Neuronal stem cell (in vitro differentiated cells): ENCODE measurements around the gene NANOS2.

Experiments used
- DNase-seq: peaks from one replicate; pipeline ENCODE4 v3.0.0-alpha.2; 2013; ENCODE audit warnings: low spot score
- H2AFZ ChIP-seq: one replicate; pipeline ENCODE4 v1.6.1; 2013; ENCODE audit warnings: mild to moderate bottlenecking, low read length, inconsistent platforms
- H2AK5ac ChIP-seq: 2 replicates; pipeline ENCODE4 v1.6.1; 2013; ENCODE audit warnings: low read depth, mild to moderate bottlenecking, inconsistent platforms, low read length, moderate library complexity, mixed read lengths
- H2BK120ac ChIP-seq: 2 replicates; pipeline ENCODE4 v1.6.1; 2013; ENCODE audit warnings: low read depth, mild to moderate bottlenecking, inconsistent platforms, low read length, moderate library complexity, mixed read lengths
- H2BK12ac ChIP-seq: one replicate; pipeline ENCODE4 v1.6.1; 2013; ENCODE audit warnings: low read length, inconsistent platforms
- H2BK15ac ChIP-seq: 2 replicates; pipeline ENCODE4 v1.6.1; 2013; ENCODE audit warnings: mild to moderate bottlenecking, low read length, inconsistent platforms, mixed read lengths
- H2BK5ac ChIP-seq: one replicate; pipeline ENCODE4 v1.6.1; 2013; ENCODE audit warnings: inconsistent platforms, mild to moderate bottlenecking, low read length, moderate library complexity
- H3K14ac ChIP-seq: one replicate; pipeline ENCODE4 v1.6.1; 2013; ENCODE audit warnings: low read length, inconsistent platforms
- H3K18ac ChIP-seq: 2 replicates; pipeline ENCODE4 v1.6.1; 2013; ENCODE audit warnings: low read length, inconsistent platforms
- H3K23ac ChIP-seq: 2 replicates; pipeline ENCODE4 v1.6.1; 2013; ENCODE audit warnings: low read depth, mild to moderate bottlenecking, mixed read lengths, low read length, inconsistent platforms; ENCODE audit not compliant: poor library complexity
- H3K27ac ChIP-seq: replicated peaks from 3 replicates; pipeline ENCODE4 v1.5.1; 2013; ENCODE audit warnings: low read length, inconsistent platforms
- H3K27me3 ChIP-seq, 3 experiments: 2 replicates each; pipeline ENCODE4 v1.6.1; 2013; ENCODE audit warnings: low read length in 3 of 3, mild to moderate bottlenecking in 2 of 3, inconsistent platforms in 1 of 3, low read depth in 1 of 3, mixed read lengths in 1 of 3, moderate library complexity in 1 of 3; ENCODE audit not compliant: control insufficient read depth in 3 of 3, insufficient read depth in 3 of 3
- H3K36me3 ChIP-seq, 2 donors: replicated peaks in 1 of 2; 2 replicates each; pipeline ENCODE4 v1.6.1; 2013; ENCODE audit warnings: low read length in 2 of 2; ENCODE audit not compliant: control insufficient read depth in 2 of 2, insufficient read depth in 2 of 2
- H3K4ac ChIP-seq: 2 replicates; pipeline ENCODE4 v1.6.1; 2013; ENCODE audit warnings: inconsistent platforms, mild to moderate bottlenecking, low read length, moderate library complexity
- H3K4me1 ChIP-seq, 2 donors: 1 replicate in 1 of 2; 2 replicates in 1 of 2; pipeline ENCODE4 v1.6.1; 2013; ENCODE audit warnings: low read length in 2 of 2, low read depth in 1 of 2; ENCODE audit not compliant: control insufficient read depth in 2 of 2, insufficient read depth in 1 of 2
- H3K4me2 ChIP-seq: one replicate; pipeline ENCODE4 v1.6.1; 2013; ENCODE audit warnings: mild to moderate bottlenecking, low read length, inconsistent platforms; ENCODE audit not compliant: insufficient read depth, poor library complexity, severe bottlenecking
- H3K4me3 ChIP-seq, 2 donors: 2 replicates each; pipeline ENCODE4 v1.5.1; 2013; ENCODE audit warnings: low read length in 2 of 2, mild to moderate bottlenecking in 2 of 2, inconsistent platforms in 1 of 2, moderate library complexity in 1 of 2
- H3K79me1 ChIP-seq: one replicate; pipeline ENCODE4 v1.6.1; 2013; ENCODE audit warnings: low read depth, mild to moderate bottlenecking, inconsistent platforms, low read length, moderate library complexity
- H3K9ac ChIP-seq: one replicate; pipeline ENCODE4 v1.6.1; 2013; ENCODE audit warnings: mild to moderate bottlenecking, low read depth, low read length, inconsistent platforms; ENCODE audit not compliant: poor library complexity
- H3K9me3 ChIP-seq, 2 donors: replicated peaks in 1 of 2; 2 replicates each; pipeline versions ENCODE3 to v1.6.1; 2013; ENCODE audit warnings: low read length in 2 of 2, mild to moderate bottlenecking in 2 of 2, inconsistent platforms in 1 of 2, low read depth in 1 of 2, mixed read lengths in 1 of 2, moderate library complexity in 1 of 2; ENCODE audit not compliant: control insufficient read depth in 2 of 2, insufficient read depth in 1 of 2
- H4K8ac ChIP-seq: one replicate; pipeline ENCODE4 v1.6.1; 2013; ENCODE audit warnings: low read depth, mild to moderate bottlenecking, inconsistent platforms, low read length, moderate library complexity
- H4K91ac ChIP-seq: one replicate; pipeline ENCODE4 v1.6.1; 2013; ENCODE audit warnings: low read length, low read depth, mild to moderate bottlenecking, inconsistent platforms; ENCODE audit not compliant: poor library complexity
- WGBS, 2 donors: extraction: QIAGEN DNeasy Blood & Tissue Kit; methylation state at CpG; one replicate each; pipeline ENCODE4 v1.1.7; 2013; ENCODE audit warnings: missing lambda C conversion rate in 2 of 2, mixed read lengths in 1 of 2; ENCODE audit not compliant: insufficient read length in 2 of 2, insufficient replicate concordance in 1 of 2; ENCODE audit errors: extremely low coverage in 2 of 2; 5-methylcytosine and 5-hydroxymethylcytosine counted together

NANOS2 gene

DNA sequence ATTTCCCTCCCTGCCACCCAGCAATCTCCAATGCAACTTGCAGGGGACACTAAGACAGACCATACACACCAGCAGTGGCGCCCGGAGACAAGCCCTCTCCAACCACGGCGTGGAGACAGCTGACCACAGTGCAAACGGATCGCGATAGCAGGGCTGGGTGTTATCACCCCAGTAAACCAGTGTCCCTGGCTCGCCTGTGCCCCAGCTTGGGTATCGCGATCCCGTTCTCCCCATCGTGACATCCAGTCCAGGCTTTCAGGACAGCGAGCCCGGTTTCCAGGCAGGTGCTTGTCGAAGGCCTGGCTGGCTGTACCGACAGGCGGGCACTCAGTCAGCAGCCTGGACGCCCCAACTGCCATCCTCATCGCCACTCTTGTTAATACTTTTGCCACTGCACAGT, 20.7 kb upstream of the NANOS2 start:
- Histone ChIP-seq H3K9ac (peak overlapping the region; percentile 54), H4K91ac (peak overlapping the region; percentile 7), H2BK15ac (no peak overlapping the region), H2BK5ac (no peak overlapping the region), H3K79me1 (no peaks in the 10 kb centered on the region), H3K27me3 (peaks cover 0 to 2% (median 0%) of the 10 kb centered on the region in 3 experiments), H3K14ac (peak overlapping the region; percentile 59), H3K4me1 (peaks cover 0 to 5% of the 10 kb centered on the region in 2 donors), H3K23ac (peak overlapping the region; percentile 86), H3K4ac (no peak overlapping the region), H2AFZ (no peak overlapping the region), H3K4me3 (no peak overlapping the region), H4K8ac (peak overlapping the region; percentile 25), H3K9me3 (no peaks in the 10 kb centered on the region), H3K27ac (no peak overlapping the region), H3K36me3 (peaks cover 7 to 40% of the 10 kb centered on the region in 2 donors), H3K18ac (peak overlapping the region; percentile 83), H2BK12ac (no peak overlapping the region), H2AK5ac (peak overlapping the region; percentile 82), H2BK120ac (no peak overlapping the region), H3K4me2 (no peak overlapping the region)
- no CpG with 5 or more reads among the region's 19 CpGs for WGBS, 2 donors
- no peak for DNase-seq

DNA sequence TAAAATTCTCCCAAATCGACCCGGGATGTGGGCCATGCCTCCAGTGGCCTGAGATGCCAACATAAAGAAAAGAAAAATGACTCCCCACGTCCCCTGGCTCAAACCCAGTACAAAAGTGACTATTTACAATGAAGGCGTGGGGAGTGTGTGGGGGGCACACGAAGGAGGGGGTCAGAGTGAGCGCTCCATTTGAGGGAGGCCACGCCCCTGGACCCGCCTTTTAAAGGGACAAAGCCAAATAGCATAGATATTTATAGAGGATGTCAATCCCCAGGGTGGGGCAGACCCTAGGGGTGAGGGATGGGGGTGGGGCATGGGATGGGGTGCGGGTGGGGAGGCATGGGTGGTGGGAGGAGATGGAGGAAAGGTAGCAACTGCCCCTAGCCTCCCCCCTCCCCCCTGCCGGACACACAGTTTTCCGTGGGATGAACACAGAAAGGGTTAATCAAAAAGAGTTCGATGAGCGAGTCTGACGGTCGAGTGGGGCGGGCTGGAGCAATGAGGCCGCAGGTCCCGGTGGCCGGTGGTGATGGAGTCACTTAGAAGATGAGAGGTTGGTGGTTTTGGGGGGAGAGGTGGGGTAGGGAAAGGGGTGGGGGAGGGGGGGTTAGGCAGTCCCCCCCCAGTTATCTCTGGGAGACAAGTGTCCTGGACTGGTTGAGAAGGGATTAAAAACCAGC, 20.1 kb upstream of the NANOS2 start:
- H3K27me3 ChIP-seq = peaks cover 0 to 2% (median 0%) of the 10 kb centered on the region in 3 experiments
- peak overlapping the region; percentile 59 for H3K14ac ChIP-seq
- H2BK5ac ChIP-seq = no peak overlapping the region
- H3K27ac ChIP-seq = no peak overlapping the region
- H3K79me1 ChIP-seq = no peaks in the 10 kb centered on the region
- H3K4me1 ChIP-seq = peaks cover 0 to 5% of the 10 kb centered on the region in 2 donors
- no peaks in the 10 kb centered on the region for H3K9me3 ChIP-seq
- no peak overlapping the region for H4K8ac ChIP-seq
- H2BK15ac ChIP-seq = no peak overlapping the region
- H4K91ac ChIP-seq = no peak overlapping the region
- peaks cover 6 to 37% of the 10 kb centered on the region in 2 donors for H3K36me3 ChIP-seq
- no peak overlapping the region for H3K4me3 ChIP-seq
- H3K4me2 ChIP-seq = no peak overlapping the region
- H3K23ac ChIP-seq = no peak overlapping the region
- no peak overlapping the region for H2BK120ac ChIP-seq
- no peak overlapping the region for H2AFZ ChIP-seq
- H2AK5ac ChIP-seq = no peak overlapping the region
- H3K4ac ChIP-seq = no peak overlapping the region
- no CpG with 5 or more reads among the region's 19 CpGs for WGBS, 2 donors
- no peak for DNase-seq
- H3K9ac ChIP-seq = peak overlapping the region; percentile 54
- H3K18ac ChIP-seq = no peak overlapping the region
- no peak overlapping the region for H2BK12ac ChIP-seq

DNA sequence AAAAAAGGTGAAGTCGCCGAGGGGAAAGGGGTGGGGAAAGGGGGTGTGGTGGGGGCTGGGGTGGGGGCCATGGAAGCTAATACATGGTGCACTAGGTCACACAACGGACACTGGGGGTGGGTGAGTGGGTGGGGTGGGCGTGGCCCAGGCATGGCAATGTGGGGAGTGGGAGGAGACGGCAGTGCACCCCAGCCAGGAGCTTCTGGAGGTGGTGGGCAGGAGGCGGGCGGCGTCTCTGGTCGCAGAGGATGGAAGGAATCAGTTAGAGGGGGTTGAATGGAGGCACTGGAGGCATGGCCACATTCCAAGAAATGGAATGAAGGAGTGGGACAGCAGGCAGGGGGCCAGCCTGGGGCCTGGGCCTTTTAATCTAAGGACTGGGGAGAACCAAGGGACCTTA, 19.2 kb upstream of the NANOS2 start:
- H2BK15ac ChIP-seq = no peak overlapping the region
- no peak overlapping the region for H3K23ac ChIP-seq
- H4K91ac ChIP-seq = no peak overlapping the region
- DNase-seq = no peak
- H2AK5ac ChIP-seq = no peak overlapping the region
- H3K18ac ChIP-seq = no peak overlapping the region
- WGBS, 2 donors = no CpG with 5 or more reads among the region's 9 CpGs
- H2BK120ac ChIP-seq = no peak overlapping the region
- H3K9me3 ChIP-seq = no peaks in the 10 kb centered on the region
- no peak overlapping the region for H3K4ac ChIP-seq
- H3K4me3 ChIP-seq = no peak overlapping the region
- H2AFZ ChIP-seq = no peak overlapping the region
- no peak overlapping the region for H3K27ac ChIP-seq
- peaks cover 0 to 2% (median 0%) of the 10 kb centered on the region in 3 experiments for H3K27me3 ChIP-seq
- peaks cover 2 to 27% of the 10 kb centered on the region in 2 donors for H3K36me3 ChIP-seq
- no peak overlapping the region for H3K14ac ChIP-seq
- no peak overlapping the region for H3K9ac ChIP-seq
- H4K8ac ChIP-seq = no peak overlapping the region
- no peak overlapping the region for H3K4me2 ChIP-seq
- no peak overlapping the region for H2BK5ac ChIP-seq
- peaks cover 3 to 5% of the 10 kb centered on the region in 2 donors for H3K4me1 ChIP-seq
- no peak overlapping the region for H2BK12ac ChIP-seq
- no peaks in the 10 kb centered on the region for H3K79me1 ChIP-seq

DNA sequence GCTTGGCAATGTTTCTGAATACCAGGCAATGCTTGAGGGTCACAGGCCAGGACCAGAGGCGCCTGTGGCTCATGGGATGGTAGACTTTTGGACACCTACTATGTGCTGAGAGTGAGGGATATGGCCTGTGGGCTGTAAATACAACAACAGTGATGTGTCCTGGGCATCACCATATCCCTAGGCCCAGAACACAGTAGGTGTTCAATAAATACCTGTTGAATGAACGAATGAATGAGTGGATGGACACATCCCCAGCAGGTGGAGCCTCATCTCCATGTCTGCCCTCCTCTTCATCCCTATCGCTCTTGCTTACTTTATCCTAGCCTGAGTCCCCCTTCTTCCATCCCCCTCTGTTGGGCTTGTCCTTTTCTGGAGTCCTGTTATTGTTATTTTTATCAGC, 16.5 kb upstream of the NANOS2 start:
- Histone ChIP-seq H3K27me3 (peaks cover 0 to 2% (median 0%) of the 10 kb centered on the region in 3 experiments), H2AFZ (no peak overlapping the region), H3K14ac (no peak overlapping the region), H4K91ac (no peak overlapping the region), H3K4me2 (no peak overlapping the region), H4K8ac (no peak overlapping the region), H3K23ac (no peak overlapping the region), H2BK15ac (no peak overlapping the region), H3K4me1 (peaks cover 7 to 11% of the 10 kb centered on the region in 2 donors), H3K27ac (no peak overlapping the region), H2BK12ac (no peak overlapping the region), H3K4me3 (no peak overlapping the region), H3K36me3 (peaks cover 0 to 4% of the 10 kb centered on the region in 2 donors), H3K9me3 (peaks cover 0 to 3% of the 10 kb centered on the region in 2 donors), H2BK5ac (no peak overlapping the region), H3K18ac (no peak overlapping the region), H3K9ac (no peak overlapping the region), H3K4ac (no peak overlapping the region), H2AK5ac (no peak overlapping the region), H2BK120ac (no peak overlapping the region), H3K79me1 (no peaks in the 10 kb centered on the region)
- no peak for DNase-seq
- no CpG with 5 or more reads among the region's 3 CpGs for WGBS, 2 donors
